ENCODE results near the gene C2CD3.

GRCh38 chr11:74206746-74207145, 35.9 kb upstream of the C2CD3 start:
- TF ChIP-seq, protein P1, sequence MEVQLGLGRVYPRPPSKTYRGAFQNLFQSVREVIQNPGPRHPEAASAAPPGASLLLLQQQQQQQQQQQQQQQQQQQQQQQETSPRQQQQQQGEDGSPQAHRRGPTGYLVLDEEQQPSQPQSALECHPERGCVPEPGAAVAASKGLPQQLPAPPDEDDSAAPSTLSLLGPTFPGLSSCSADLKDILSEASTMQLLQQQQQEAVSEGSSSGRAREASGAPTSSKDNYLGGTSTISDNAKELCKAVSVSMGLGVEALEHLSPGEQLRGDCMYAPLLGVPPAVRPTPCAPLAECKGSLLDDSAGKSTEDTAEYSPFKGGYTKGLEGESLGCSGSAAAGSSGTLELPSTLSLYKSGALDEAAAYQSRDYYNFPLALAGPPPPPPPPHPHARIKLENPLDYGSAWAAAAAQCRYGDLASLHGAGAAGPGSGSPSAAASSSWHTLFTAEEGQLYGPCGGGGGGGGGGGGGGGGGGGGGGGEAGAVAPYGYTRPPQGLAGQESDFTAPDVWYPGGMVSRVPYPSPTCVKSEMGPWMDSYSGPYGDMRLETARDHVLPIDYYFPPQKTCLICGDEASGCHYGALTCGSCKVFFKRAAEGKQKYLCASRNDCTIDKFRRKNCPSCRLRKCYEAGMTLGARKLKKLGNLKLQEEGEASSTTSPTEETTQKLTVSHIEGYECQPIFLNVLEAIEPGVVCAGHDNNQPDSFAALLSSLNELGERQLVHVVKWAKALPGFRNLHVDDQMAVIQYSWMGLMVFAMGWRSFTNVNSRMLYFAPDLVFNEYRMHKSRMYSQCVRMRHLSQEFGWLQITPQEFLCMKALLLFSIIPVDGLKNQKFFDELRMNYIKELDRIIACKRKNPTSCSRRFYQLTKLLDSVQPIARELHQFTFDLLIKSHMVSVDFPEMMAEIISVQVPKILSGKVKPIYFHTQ (CRISPR knock-in tag; IDR thresholded peaks at IDR 0.05), result no peak
- TF ChIP-seq, protein P2, sequence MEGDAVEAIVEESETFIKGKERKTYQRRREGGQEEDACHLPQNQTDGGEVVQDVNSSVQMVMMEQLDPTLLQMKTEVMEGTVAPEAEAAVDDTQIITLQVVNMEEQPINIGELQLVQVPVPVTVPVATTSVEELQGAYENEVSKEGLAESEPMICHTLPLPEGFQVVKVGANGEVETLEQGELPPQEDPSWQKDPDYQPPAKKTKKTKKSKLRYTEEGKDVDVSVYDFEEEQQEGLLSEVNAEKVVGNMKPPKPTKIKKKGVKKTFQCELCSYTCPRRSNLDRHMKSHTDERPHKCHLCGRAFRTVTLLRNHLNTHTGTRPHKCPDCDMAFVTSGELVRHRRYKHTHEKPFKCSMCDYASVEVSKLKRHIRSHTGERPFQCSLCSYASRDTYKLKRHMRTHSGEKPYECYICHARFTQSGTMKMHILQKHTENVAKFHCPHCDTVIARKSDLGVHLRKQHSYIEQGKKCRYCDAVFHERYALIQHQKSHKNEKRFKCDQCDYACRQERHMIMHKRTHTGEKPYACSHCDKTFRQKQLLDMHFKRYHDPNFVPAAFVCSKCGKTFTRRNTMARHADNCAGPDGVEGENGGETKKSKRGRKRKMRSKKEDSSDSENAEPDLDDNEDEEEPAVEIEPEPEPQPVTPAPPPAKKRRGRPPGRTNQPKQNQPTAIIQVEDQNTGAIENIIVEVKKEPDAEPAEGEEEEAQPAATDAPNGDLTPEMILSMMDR (IDR thresholded peaks at IDR 0.05), result no peak
- TF ChIP-seq ZNF138 (CRISPR knock-in tag; conservative IDR thresholded peaks at IDR 0.05), result no peak
- TF ChIP-seq FOXP1 (CRISPR knock-in tag; IDR thresholded peaks at IDR 0.05; ENCODE audit: borderline replicate concordance), result no peak
- no peak for TF ChIP-seq MAX (CRISPR knock-in tag; IDR thresholded peaks at IDR 0.05)
- no peak for TF ChIP-seq CBFB (CRISPR knock-in tag; IDR thresholded peaks at IDR 0.05; ENCODE audit: low read depth)
- TF ChIP-seq FOXK1 (CRISPR knock-in tag; IDR thresholded peaks at IDR 0.05), result no peak
- no peak for TF ChIP-seq ESRRA (CRISPR knock-in tag; IDR thresholded peaks at IDR 0.05; ENCODE audit: borderline replicate concordance)
- TF ChIP-seq ATF2 (CRISPR knock-in tag; IDR thresholded peaks at IDR 0.05; ENCODE audit: borderline replicate concordance, low read depth), result no peak
- TF ChIP-seq ZNF416 (CRISPR knock-in tag; IDR thresholded peaks at IDR 0.05), result no peak
- no peak for TF ChIP-seq NR2C2 (CRISPR knock-in tag; IDR thresholded peaks at IDR 0.05)

Data from WTC11 (cell line).